Astrocyte (in vitro differentiated cells and primary cell): ENCODE data around the gene CNN3.

Experiments used
- EZH2 ChIP-seq: IDR thresholded peaks from 2 replicates; pipeline ENCODE4 v1.6.1; 2012; ENCODE audit warnings: mild to moderate bottlenecking, low read length, inconsistent platforms; ENCODE audit not compliant: insufficient read depth
- TF ChIP-seq, protein P1 (sequence below): IDR thresholded peaks from 2 replicates; pipeline ENCODE4 v1.5.1; 2011; ENCODE audit warnings: low read depth, mild to moderate bottlenecking, inconsistent platforms, low read length, moderate library complexity; ENCODE audit not compliant: insufficient read depth

DNA sequence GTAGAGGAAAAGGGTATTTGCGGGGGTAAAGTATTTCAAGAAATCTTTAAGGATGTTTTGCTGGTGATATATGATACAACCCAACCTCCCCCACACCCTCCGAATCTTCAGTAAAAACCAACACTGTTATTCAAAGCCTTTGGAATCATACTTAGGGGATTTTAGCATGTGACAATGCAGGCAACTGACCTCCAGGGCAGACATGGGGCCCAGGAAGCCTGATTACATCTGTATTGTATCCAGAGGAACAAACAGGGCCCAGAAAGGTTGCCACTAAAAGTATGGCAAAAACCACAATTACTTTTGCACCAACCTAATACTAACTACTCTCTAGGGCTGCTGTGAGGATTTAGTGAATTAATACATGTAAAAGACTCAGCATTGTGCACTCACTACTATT lies 43.9 kb upstream of the CNN3 start:
- TF ChIP-seq, protein P1, sequence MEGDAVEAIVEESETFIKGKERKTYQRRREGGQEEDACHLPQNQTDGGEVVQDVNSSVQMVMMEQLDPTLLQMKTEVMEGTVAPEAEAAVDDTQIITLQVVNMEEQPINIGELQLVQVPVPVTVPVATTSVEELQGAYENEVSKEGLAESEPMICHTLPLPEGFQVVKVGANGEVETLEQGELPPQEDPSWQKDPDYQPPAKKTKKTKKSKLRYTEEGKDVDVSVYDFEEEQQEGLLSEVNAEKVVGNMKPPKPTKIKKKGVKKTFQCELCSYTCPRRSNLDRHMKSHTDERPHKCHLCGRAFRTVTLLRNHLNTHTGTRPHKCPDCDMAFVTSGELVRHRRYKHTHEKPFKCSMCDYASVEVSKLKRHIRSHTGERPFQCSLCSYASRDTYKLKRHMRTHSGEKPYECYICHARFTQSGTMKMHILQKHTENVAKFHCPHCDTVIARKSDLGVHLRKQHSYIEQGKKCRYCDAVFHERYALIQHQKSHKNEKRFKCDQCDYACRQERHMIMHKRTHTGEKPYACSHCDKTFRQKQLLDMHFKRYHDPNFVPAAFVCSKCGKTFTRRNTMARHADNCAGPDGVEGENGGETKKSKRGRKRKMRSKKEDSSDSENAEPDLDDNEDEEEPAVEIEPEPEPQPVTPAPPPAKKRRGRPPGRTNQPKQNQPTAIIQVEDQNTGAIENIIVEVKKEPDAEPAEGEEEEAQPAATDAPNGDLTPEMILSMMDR: no peak
- TF ChIP-seq EZH2: no peak
